K562 (cell line): ENCODE measurements around the gene BAIAP3. TPM values are rescaled to one million over a fixed set of nuclear protein-coding genes. Genes with fewer than 3 reads are reported as not detected.
A peak's percentile ranks its signal among the peaks of the same experiment; 100 is the strongest.

Experiments used
- ATAC-seq: fragments of 200-7000 bp; cut with Tn5 transposase; 3 replicates; pipeline ENCODE4 v1.9.1; 2020; ENCODE audit warnings: moderate library complexity
- BruUV-seq: library from RNA; stranded (reverse); fragments of 400-500 nt; replicated peaks from 2 replicates; lab custom pipeline; 2021; lab: Mats Ljungman, UMichigan
- CTCF ChIA-PET: fragments of 300-600 bp; formaldehyde crosslinking; extraction: SDS; loops from one replicate; lab custom pipeline; 2021; ENCODE audit warnings: low intra/inter-chr PET ratio; lab: Yijun Ruan, JAX
- POLR2A ChIA-PET: fragments of 300-600, 350-650 bp; sonication (Branson Sonifier 250); formaldehyde crosslinking; extraction: SDS; loops from one replicate; lab custom pipeline; 2021; ENCODE audit warnings: antibody characterized with exemption, inconsistent platforms; lab: Yijun Ruan, JAX
- DNase-seq, 4 experiments: peaks; one replicate each; pipeline versions ENCODE4 v3.0.0 to v3.0.0-alpha.2; 2011 to 2018; ENCODE audit warnings: low spot score in 3 of 4, mixed read lengths in 3 of 4; ENCODE audit errors: extremely low read depth in 1 of 4
- FAIRE-seq: peaks from 2 replicates; lab custom pipeline; 2011; peaks lifted over from hg19 to GRCh38; lab: Jason Lieb, UNC
- H2AFZ ChIP-seq: 2 replicates; pipeline ENCODE4 v1.6.0; 2011; ENCODE audit warnings: low read depth, low read length, control low read depth, inconsistent platforms
- H3K27ac ChIP-seq: fragments of 200-600 bp; 3 replicates; pipeline ENCODE4 v1.8.0; 2011; ENCODE audit warnings: low read depth, mild to moderate bottlenecking, control low read depth, inconsistent platforms, low read length, moderate library complexity, mixed read lengths; ENCODE audit errors: extremely low read depth
- H3K27me3 ChIP-seq, 2 experiments: fragments of 300-600 bp in 1 of 2; 2 replicates in 1 of 2; 3 replicates in 1 of 2; pipeline versions ENCODE4 v1.6.0 to v1.8.0; 2011; ENCODE audit warnings: inconsistent platforms in 2 of 2, low read length in 2 of 2, mild to moderate bottlenecking in 1 of 2, mixed read lengths in 1 of 2, moderate library complexity in 1 of 2; ENCODE audit not compliant: control insufficient read depth in 2 of 2, insufficient read depth in 2 of 2
- H3K36me3 ChIP-seq: fragments of 300-600 bp; 3 replicates; pipeline ENCODE4 v1.8.0; 2011; ENCODE audit warnings: mild to moderate bottlenecking, low read length, inconsistent platforms; ENCODE audit not compliant: control insufficient read depth, insufficient read depth
- H3K4me1 ChIP-seq, 2 experiments: fragments of 200-600 bp in 1 of 2; replicated peaks in 1 of 2; 2 replicates in 1 of 2; 3 replicates in 1 of 2; pipeline versions ENCODE4 v1.5.1 to v1.8.0; 2011; ENCODE audit warnings: inconsistent platforms in 2 of 2, low read length in 2 of 2, mild to moderate bottlenecking in 1 of 2, mixed read lengths in 1 of 2, moderate library complexity in 1 of 2; ENCODE audit not compliant: control insufficient read depth in 2 of 2, insufficient read depth in 2 of 2
- H3K4me2 ChIP-seq: 2 replicates; pipeline ENCODE4 v1.6.1; 2011; ENCODE audit warnings: low read length, control low read depth, inconsistent platforms, mixed read lengths; ENCODE audit not compliant: insufficient read depth
- H3K4me3 ChIP-seq: fragments of 200-600 bp; sonication (generic), shearing (Covaris generic); 2 replicates; pipeline ENCODE4 v1.5.1; 2016; ENCODE audit warnings: control low read depth, inconsistent platforms
- H3K79me2 ChIP-seq: fragments of 200-600 bp; 3 replicates; pipeline ENCODE4 v1.8.0; 2011; ENCODE audit warnings: low read length, inconsistent platforms; ENCODE audit not compliant: control insufficient read depth, insufficient read depth
- H3K9ac ChIP-seq, 2 experiments: 2 replicates each; pipeline versions ENCODE4 v1.6.0 to v1.6.1; 2011; ENCODE audit warnings: low read depth in 2 of 2, low read length in 2 of 2, control low read depth in 1 of 2, inconsistent platforms in 1 of 2, mild to moderate bottlenecking in 1 of 2, mixed read lengths in 1 of 2; ENCODE audit not compliant: insufficient read depth in 1 of 2
- H3K9me1 ChIP-seq: one replicate; pipeline ENCODE4 v1.6.0; 2011; ENCODE audit warnings: inconsistent platforms, mild to moderate bottlenecking, low read length, moderate library complexity; ENCODE audit not compliant: control insufficient read depth, insufficient read depth
- H3K9me3 ChIP-seq: replicated peaks from 2 replicates; pipeline ENCODE4 v1.5.1; 2011; ENCODE audit warnings: low read depth, low read length, inconsistent platforms; ENCODE audit not compliant: control insufficient read depth, insufficient read depth
- H4K20me1 ChIP-seq: replicated peaks from 2 replicates; pipeline ENCODE4 v1.6.1; 2011; ENCODE audit warnings: low read length, inconsistent platforms, mixed read lengths; ENCODE audit not compliant: control insufficient read depth, insufficient read depth
- NR2C1 ChIP-seq, 2 experiments: fragments of 450-650 bp; IDR thresholded peaks; 2 replicates each; pipeline ENCODE4 v1.6.1; 2017; ENCODE audit warnings: mild to moderate bottlenecking in 2 of 2, antibody characterized with exemption in 1 of 2, inconsistent platforms in 1 of 2, missing compliant biosample characterization in 1 of 2, missing genetic modification characterization in 1 of 2
- NR4A1 ChIP-seq, 2 experiments: fragments of 250-450 bp in 1 of 2; fragments of 450-650 bp in 1 of 2; sonication (Bioruptor Pico) in 1 of 2; IDR thresholded peaks; 2 replicates each; pipeline versions ENCODE4 v1.4.0 to v1.6.1; 2016 to 2020; ENCODE audit warnings: mild to moderate bottlenecking in 2 of 2, missing compliant biosample characterization in 1 of 2, missing genetic modification characterization in 1 of 2, moderate library complexity in 1 of 2
- PBX2 ChIP-seq, 2 experiments: IDR thresholded peaks in 1 of 2; conservative IDR thresholded peaks in 1 of 2; 2 replicates each; pipeline ENCODE4 v1.6.1; 2016; ENCODE audit warnings: low read depth in 2 of 2, mild to moderate bottlenecking in 1 of 2, missing compliant biosample characterization in 1 of 2, missing genetic modification characterization in 1 of 2, moderate library complexity in 1 of 2
- RBBP5 ChIP-seq: fragments of 200-600 bp; sonication (generic); IDR thresholded peaks from 2 replicates; pipeline ENCODE4 v1.6.1; 2012; ENCODE audit warnings: borderline replicate concordance, mild to moderate bottlenecking, low read length, control low read depth, inconsistent platforms; ENCODE audit not compliant: insufficient read depth, poor library complexity, severe bottlenecking
- WGBS: fragments of 100-300 bp; shearing (Covaris generic); methylation state at CpG from one replicate; pipeline ENCODE4 v1.1.6; 2016; ENCODE audit warnings: low coverage, mixed read lengths; ENCODE audit not compliant: insufficient coverage; ENCODE audit errors: missing lambda C conversion rate; 5-methylcytosine and 5-hydroxymethylcytosine counted together
- in situ Hi-C: fragments of 300-500 bp; cut with MboI; formaldehyde crosslinking; loops from 4 replicates; pipeline ENCODE4 v1.15.0; 2018; ENCODE audit warnings: inconsistent platforms, mixed read lengths
- intact Hi-C: fragments of 100-400 bp; cut with micrococcal nuclease; formaldehyde crosslinking; loops from 2 replicates; pipeline ENCODE4 v1.14.2; 2022
- polyA plus RNA-seq, 8 experiments: library from polyadenylated mRNA; depleted of rRNA in 4 of 8; stranded (reverse) in 5 of 8; unstranded in 3 of 8; fragments of >200 nt; fragmentation: Nextera tagmentation in 2 of 8; fragmentation: Illumina TruSeq in 1 of 8; extraction: Ambion mirVana in 2 of 8; extraction: Trizol in 1 of 8; gene quantifications; 2 replicates each; pipeline versions ENCODE4 v1.2.1 to v1.2.3, GENCODE V29; 2011 to 2014; ENCODE audit warnings: inconsistent platforms in 1 of 8, missing spikeins in 1 of 8
- total RNA-seq, 7 experiments: library from RNA; depleted of rRNA in 6 of 7; stranded (reverse); fragments of >200 nt in 6 of 7; fragmentation: Illumina TruSeq in 2 of 7; extraction: Trizol in 2 of 7; gene quantifications; 2 replicates each; pipeline versions ENCODE4 v1.2.1 to v1.2.3, GENCODE V29; 2011 to 2021; ENCODE audit warnings: low replicate concordance in 1 of 7
- TF ChIP-seq, protein P1 (sequence below): fragments of 450-650 bp; conservative IDR thresholded peaks from 2 replicates; pipeline ENCODE4 v1.6.1; 2016; ENCODE audit warnings: missing genetic modification characterization, low read depth, mild to moderate bottlenecking, control low read depth, missing compliant biosample characterization

Gene BAIAP3
- total and polyA plus RNA-seq, 9 of the 15 experiments (the other 6 are each of a cell fraction or from before 2014, with no cell fraction given), result 0.03 to 4.5 (median 0.57) TPM; not detected in 1

GRCh38 chr16:1374418-1375297, 41.2 kb downstream of the BAIAP3 start:
- no peak overlapping the region for H3K4me2 ChIP-seq
- FAIRE-seq (no peak), ATAC-seq (no peak), DNase-seq (no peak)
- peak overlapping the region in 1 of 2 experiments; percentile 40; a peak in 1 of 4 replicates for H3K9ac ChIP-seq
- H3K79me2 ChIP-seq, result peaks cover 36% of the 10 kb centered on the region
- BruUV-seq, result no TSS peak
- TF ChIP-seq, protein P1, sequence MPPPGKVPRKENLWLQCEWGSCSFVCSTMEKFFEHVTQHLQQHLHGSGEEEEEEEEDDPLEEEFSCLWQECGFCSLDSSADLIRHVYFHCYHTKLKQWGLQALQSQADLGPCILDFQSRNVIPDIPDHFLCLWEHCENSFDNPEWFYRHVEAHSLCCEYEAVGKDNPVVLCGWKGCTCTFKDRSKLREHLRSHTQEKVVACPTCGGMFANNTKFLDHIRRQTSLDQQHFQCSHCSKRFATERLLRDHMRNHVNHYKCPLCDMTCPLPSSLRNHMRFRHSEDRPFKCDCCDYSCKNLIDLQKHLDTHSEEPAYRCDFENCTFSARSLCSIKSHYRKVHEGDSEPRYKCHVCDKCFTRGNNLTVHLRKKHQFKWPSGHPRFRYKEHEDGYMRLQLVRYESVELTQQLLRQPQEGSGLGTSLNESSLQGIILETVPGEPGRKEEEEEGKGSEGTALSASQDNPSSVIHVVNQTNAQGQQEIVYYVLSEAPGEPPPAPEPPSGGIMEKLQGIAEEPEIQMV (tag), result no peak
- no peak for TF ChIP-seq RBBP5
- TF ChIP-seq NR4A1 (CRISPR knock-in tag; IDR thresholded peaks at IDR 0.05), result no peak
- no peak for TF ChIP-seq NR4A1 (tag; IDR thresholded peaks at IDR 0.05)
- no peak for TF ChIP-seq NR2C1 (IDR thresholded peaks at IDR 0.05)
- TF ChIP-seq NR2C1 (tag; IDR thresholded peaks at IDR 0.05), result no peak
- TF ChIP-seq PBX2 (CRISPR knock-in tag; IDR thresholded peaks at IDR 0.05; ENCODE audit: low read depth), result no peak
- TF ChIP-seq PBX2 (tag; conservative IDR thresholded peaks at IDR 0.05; ENCODE audit: low read depth), result no peak
- peaks cover 14 to 75% of the 10 kb centered on the region in 2 experiments; a peak in 4 of 5 replicates for H3K4me1 ChIP-seq
- peaks cover 8% of the 10 kb centered on the region; the same call in 1 of the 2 replicates for H4K20me1 ChIP-seq
- no peak overlapping the region for H3K4me3 ChIP-seq
- CTCF ChIA-PET, result no interaction called here
- H3K27me3 ChIP-seq, result no peaks in the 10 kb centered on the region
- H2AFZ ChIP-seq, result no peak overlapping the region
- POLR2A ChIA-PET, result interaction anchor here (0.7 to 1.1 kb wide), 3 partner anchors 10 to 14 kb away, joined by 3 read pairs; no protein-coding TSS in a partner anchor
- peaks cover 21% of the 10 kb centered on the region; the same call in 2 of the 3 replicates for H3K36me3 ChIP-seq
- no peak overlapping the region for H3K27ac ChIP-seq
- in situ Hi-C loops, result no loop called here
- peaks cover 5% of the 10 kb centered on the region for H3K9me1 ChIP-seq
- intact Hi-C loops, result no loop called here
- 89% methylated on average over 37 of the region's 46 CpGs for WGBS
- H3K9me3 ChIP-seq, result no peaks in the 10 kb centered on the region
